IMR-90 (cell line): ENCODE data around the gene FKBP11. TPM values are rescaled to one million over a fixed set of nuclear protein-coding genes. Genes with fewer than 3 reads are reported as not detected.

Experiments
- ATAC-seq: fragments of 200-7000 bp; cut with Tn5 transposase; 2 replicates; pipeline ENCODE4 v1.9.1; 2020; ENCODE audit warnings: low read depth, mild to moderate bottlenecking, moderate library complexity
- BruUV-seq: library from RNA; stranded (reverse); fragments of 400-500 nt; replicated peaks from 2 replicates; lab custom pipeline; 2021; lab: Mats Ljungman, UMichigan
- CTCF ChIA-PET: fragments of 300-600 bp; formaldehyde crosslinking; extraction: SDS; loops from one replicate; lab custom pipeline; 2021; ENCODE audit warnings: antibody characterized with exemption; lab: Yijun Ruan, JAX
- POLR2A ChIA-PET: fragments of 300-600 bp; sonication (Branson Sonifier 250); formaldehyde crosslinking; loops from one replicate; lab custom pipeline; 2022; ENCODE audit warnings: antibody characterized with exemption; ENCODE audit not compliant: unreplicated experiment; lab: Charles Lee
- DNase-seq: peaks from one replicate; pipeline ENCODE4 v3.0.0; 2013
- H2AFZ ChIP-seq: replicated peaks from 2 replicates; pipeline ENCODE3; 2013; ENCODE audit warnings: low read length, mild to moderate bottlenecking; ENCODE audit not compliant: poor library complexity
- H2AK5ac ChIP-seq: 2 replicates; pipeline ENCODE4 v1.6.1; 2013; ENCODE audit warnings: low read depth, low read length, inconsistent platforms
- H2AK9ac ChIP-seq: replicated peaks from 2 replicates; pipeline ENCODE3; 2013; ENCODE audit warnings: mild to moderate bottlenecking, low read depth, low read length, moderate library complexity; ENCODE audit not compliant: poor library complexity
- H2BK120ac ChIP-seq: 2 replicates; pipeline ENCODE4 v1.6.1; 2013; ENCODE audit warnings: low read depth, low read length, inconsistent platforms
- H2BK15ac ChIP-seq: 3 replicates; pipeline ENCODE4 v1.6.1; 2013; ENCODE audit warnings: low read depth, low read length, inconsistent platforms
- H2BK20ac ChIP-seq: 2 replicates; pipeline ENCODE4 v1.6.1; 2013; ENCODE audit warnings: low read depth, mild to moderate bottlenecking, inconsistent platforms, low read length, moderate library complexity
- H2BK5ac ChIP-seq: 2 replicates; pipeline ENCODE4 v1.6.1; 2013; ENCODE audit warnings: mild to moderate bottlenecking, low read depth, low read length, inconsistent platforms; ENCODE audit not compliant: poor library complexity, severe bottlenecking
- H3K14ac ChIP-seq: replicated peaks from 2 replicates; pipeline ENCODE4 v1.6.1; 2013; ENCODE audit warnings: low read depth, low read length, inconsistent platforms
- H3K18ac ChIP-seq: 2 replicates; pipeline ENCODE4 v1.6.1; 2013; ENCODE audit warnings: low read depth, low read length, control low read depth
- H3K23ac ChIP-seq: 2 replicates; pipeline ENCODE4 v1.6.1; 2013; ENCODE audit warnings: low read depth, low read length, inconsistent platforms
- H3K27ac ChIP-seq: 2 replicates; pipeline ENCODE4 v1.5.1; 2013; ENCODE audit warnings: mild to moderate bottlenecking, control low read depth, low read length; ENCODE audit not compliant: insufficient read depth
- H3K27me3 ChIP-seq: 2 replicates; pipeline ENCODE4 v1.6.1; 2013; ENCODE audit warnings: low read length; ENCODE audit not compliant: control insufficient read depth, insufficient read depth
- H3K36me3 ChIP-seq: 2 replicates; pipeline ENCODE4 v1.6.1; 2013; ENCODE audit warnings: low read length, mixed read lengths; ENCODE audit not compliant: control insufficient read depth, insufficient read depth
- H3K4ac ChIP-seq: 2 replicates; pipeline ENCODE4 v1.6.1; 2013; ENCODE audit warnings: low read depth, low read length, inconsistent platforms
- H3K4me1 ChIP-seq: 2 replicates; pipeline ENCODE4 v1.6.1; 2013; ENCODE audit warnings: low read length, mixed read lengths; ENCODE audit not compliant: control insufficient read depth, insufficient read depth
- H3K4me2 ChIP-seq: 2 replicates; pipeline ENCODE4 v1.6.1; 2013; ENCODE audit warnings: low read depth, mild to moderate bottlenecking, control low read depth, low read length, moderate library complexity
- H3K4me3 ChIP-seq: 2 replicates; pipeline ENCODE4 v1.5.1; 2013; ENCODE audit warnings: low read depth, mild to moderate bottlenecking, control low read depth, low read length, moderate library complexity; ENCODE audit not compliant: insufficient read depth
- H3K56ac ChIP-seq: 2 replicates; pipeline ENCODE4 v1.6.1; 2013; ENCODE audit warnings: low read length, inconsistent platforms; ENCODE audit not compliant: insufficient read depth; ENCODE audit errors: extremely low read depth
- H3K79me1 ChIP-seq, 2 experiments: 2 replicates each; pipeline ENCODE4 v1.6.1; 2013; ENCODE audit warnings: low read length in 2 of 2, inconsistent platforms in 1 of 2, low read depth in 1 of 2
- H3K9ac ChIP-seq: 2 replicates; pipeline ENCODE4 v1.6.1; 2013; ENCODE audit warnings: low read depth, low read length, control low read depth
- H3K9me1 ChIP-seq: 2 replicates; pipeline ENCODE4 v1.6.1; 2013; ENCODE audit warnings: low read length, inconsistent platforms; ENCODE audit not compliant: insufficient read depth
- H3K9me3 ChIP-seq: 2 replicates; pipeline ENCODE4 v1.6.1; 2013; ENCODE audit warnings: low read length; ENCODE audit not compliant: control insufficient read depth, insufficient read depth
- H4K20me1 ChIP-seq: 2 replicates; pipeline ENCODE4 v1.6.1; 2013; ENCODE audit warnings: low read length, inconsistent platforms; ENCODE audit not compliant: insufficient read depth
- H4K5ac ChIP-seq: 2 replicates; pipeline ENCODE4 v1.6.1; 2013; ENCODE audit warnings: mild to moderate bottlenecking, low read depth, low read length, control low read depth
- H4K8ac ChIP-seq, 2 experiments: 2 replicates each; pipeline ENCODE4 v1.6.1; 2013; ENCODE audit warnings: low read depth in 2 of 2, low read length in 2 of 2, control low read depth in 1 of 2, inconsistent platforms in 1 of 2
- H4K91ac ChIP-seq: 2 replicates; pipeline ENCODE4 v1.6.1; 2013; ENCODE audit warnings: low read depth, low read length, inconsistent platforms; ENCODE audit not compliant: insufficient read depth
- CEBPB ChIP-seq: IDR thresholded peaks from 2 replicates; pipeline ENCODE4 v1.6.1; 2012; ENCODE audit warnings: low read depth, low read length, improper control_type of control experiment
- CHD1 ChIP-seq: IDR thresholded peaks from 2 replicates; pipeline ENCODE4 v1.6.1; 2012; ENCODE audit warnings: low read depth, low read length, improper control_type of control experiment
- MAFK ChIP-seq: IDR thresholded peaks from 2 replicates; pipeline ENCODE4 v1.6.1; 2012; ENCODE audit warnings: low read depth, low read length, improper control_type of control experiment
- NFE2L2 ChIP-seq: fragments of 150-350 bp; IDR thresholded peaks from 2 replicates; pipeline ENCODE4 v1.6.1; 2016; ENCODE audit warnings: low read depth, mild to moderate bottlenecking, low read length
- POLR2A ChIP-seq: IDR thresholded peaks from 2 replicates; pipeline ENCODE4 v1.6.1; 2012; ENCODE audit warnings: mild to moderate bottlenecking, low read depth, low read length
- RAD21 ChIP-seq: IDR thresholded peaks from 2 replicates; pipeline ENCODE4 v1.6.1; 2012; ENCODE audit warnings: low read length, improper control_type of control experiment
- WGBS, 2 experiments: methylation state at CpG; one replicate each; pipeline versions ENCODE4 v1.1.5 to v1.1.7; 2013; ENCODE audit warnings: missing lambda C conversion rate in 2 of 2; ENCODE audit not compliant: insufficient read length in 1 of 2; ENCODE audit errors: extremely low coverage in 2 of 2; 5-methylcytosine and 5-hydroxymethylcytosine counted together
- dilution Hi-C: fragments of 300-500 bp; cut with HindIII; formaldehyde crosslinking; loops from one replicate; pipeline ENCODE4 v1.14.3; 2018; ENCODE audit warnings: low sequenced_read_pairs; ENCODE audit not compliant: unreplicated experiment
- in situ Hi-C: fragments of 300-500 bp; cut with MboI; formaldehyde crosslinking; loops from 3 replicates; pipeline ENCODE4 v1.14.3; 2019; ENCODE audit warnings: low sequenced_read_pairs, inconsistent platforms, mixed read lengths
- intact Hi-C: fragments of 100-400 bp; cut with micrococcal nuclease; formaldehyde crosslinking; loops from 2 replicates; pipeline ENCODE4 v1.10.0; 2022
- polyA plus RNA-seq, 3 experiments: library from polyadenylated mRNA; depleted of rRNA; stranded (reverse); fragments of >200 nt; gene quantifications; 2 replicates each; pipeline ENCODE4 v1.2.3, GENCODE V29; 2012; ENCODE audit warnings: low replicate concordance in 1 of 3
- total RNA-seq: library from RNA; depleted of rRNA; stranded (reverse); fragments of >200 nt; gene quantifications from 2 replicates; pipeline ENCODE4 v1.2.3, GENCODE V29; 2012
- TF ChIP-seq, protein P1 (sequence below): fragments of 150-350 bp; IDR thresholded peaks from 2 replicates; pipeline ENCODE4 v1.6.1; 2017; ENCODE audit warnings: mild to moderate bottlenecking, antibody characterized with exemption, low read length, low read depth

The FKBP11 gene
- total and polyA plus RNA-seq, 2 of the 4 experiments (the other 2 are of a cell fraction) = 5.0 to 40.0 TPM

DNA sequence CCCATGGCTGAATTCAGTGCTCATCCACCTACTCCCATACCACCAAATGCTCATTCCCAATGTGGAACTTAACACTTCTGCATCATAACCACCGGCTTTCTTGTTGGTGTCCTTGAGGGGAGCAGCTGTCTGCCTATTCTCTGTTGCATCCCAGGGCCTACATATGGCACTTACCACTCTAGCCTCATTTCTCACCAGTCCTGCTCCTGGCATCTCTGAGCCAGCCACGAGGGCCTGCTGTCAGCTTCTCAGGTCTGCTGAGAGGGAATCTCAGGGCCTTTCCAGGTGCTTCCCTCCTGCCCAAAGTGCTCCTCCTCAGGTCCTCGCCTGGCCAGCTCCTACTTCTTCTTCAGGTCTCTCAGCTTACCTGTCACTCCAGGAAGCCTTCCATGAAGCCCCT is 35.6 kb downstream of the FKBP11 start:
- no peak overlapping the region for H2AK9ac ChIP-seq
- H3K36me3 ChIP-seq = no peaks in the 10 kb centered on the region
- no peaks in the 10 kb centered on the region for H4K20me1 ChIP-seq
- H3K4ac ChIP-seq = no peak overlapping the region
- H2BK5ac ChIP-seq = no peak overlapping the region
- POLR2A ChIA-PET = no interaction called here
- intact Hi-C loops = loop anchor here (1.0 to 5.0 kb wide), 4 partner anchors 36 to 137 kb away; partner anchors contain the start of gene FKBP11
- no peak overlapping the region for H3K14ac ChIP-seq
- no peak overlapping the region for H2BK15ac ChIP-seq
- no peak overlapping the region for H2BK20ac ChIP-seq
- H3K4me2 ChIP-seq = no peak overlapping the region
- H2BK120ac ChIP-seq = no peak overlapping the region
- no peak for ATAC-seq
- H3K9ac ChIP-seq = no peak overlapping the region
- in situ Hi-C loops = loop anchor here (5.0 kb wide), 1 partner anchor 37 kb away; the partner anchor contains the start of gene DDX23
- whole genome bisulfite sequencing, 2 experiments = 70% methylated on average over 2 of the region's 3 CpGs; no CpG with 5 or more reads in 1 of the 2 experiments
- H2AK5ac ChIP-seq = no peak overlapping the region
- no peak overlapping the region for H4K91ac ChIP-seq
- no peak overlapping the region for H3K4me3 ChIP-seq
- H3K4me1 ChIP-seq = no peaks in the 10 kb centered on the region
- H3K9me3 ChIP-seq = no peaks in the 10 kb centered on the region
- no peak overlapping the region for H4K5ac ChIP-seq
- no peak overlapping the region for H2AFZ ChIP-seq
- no peak overlapping the region for H3K18ac ChIP-seq
- no peak overlapping the region for H3K23ac ChIP-seq
- no peak for TF ChIP-seq RAD21
- TF ChIP-seq, protein P1, sequence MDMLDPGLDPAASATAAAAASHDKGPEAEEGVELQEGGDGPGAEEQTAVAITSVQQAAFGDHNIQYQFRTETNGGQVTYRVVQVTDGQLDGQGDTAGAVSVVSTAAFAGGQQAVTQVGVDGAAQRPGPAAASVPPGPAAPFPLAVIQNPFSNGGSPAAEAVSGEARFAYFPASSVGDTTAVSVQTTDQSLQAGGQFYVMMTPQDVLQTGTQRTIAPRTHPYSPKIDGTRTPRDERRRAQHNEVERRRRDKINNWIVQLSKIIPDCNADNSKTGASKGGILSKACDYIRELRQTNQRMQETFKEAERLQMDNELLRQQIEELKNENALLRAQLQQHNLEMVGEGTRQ = no peak
- TF ChIP-seq POLR2A = no peak
- TF ChIP-seq CHD1 = no peak
- no peak for TF ChIP-seq CEBPB
- TF ChIP-seq MAFK = no peak
- no peak for TF ChIP-seq NFE2L2
- H3K9me1 ChIP-seq = no peaks in the 10 kb centered on the region
- dilution Hi-C loops = no loop called here
- CTCF ChIA-PET = interaction anchor here (0.6 to 4.5 kb wide), 6 partner anchors 22 to 107 kb away, joined by 3 to 63 read pairs (median 3); partner anchors contain the start of genes DDX23 and RND1
- no peak overlapping the region for H3K27ac ChIP-seq
- no peaks in the 10 kb centered on the region for H3K79me1 ChIP-seq
- no peak overlapping the region for H4K8ac ChIP-seq
- BruUV-seq = no TSS peak
- peaks cover 7% of the 10 kb centered on the region for H3K27me3 ChIP-seq
- H3K56ac ChIP-seq = no peak overlapping the region
- no peak for DNase-seq
